Osteocyte (in vitro differentiated cells): ENCODE results near the gene DAPK3. TPM values are rescaled to one million over a fixed set of nuclear protein-coding genes. Genes with fewer than 3 reads are reported as not detected.

Source experiments
- DNase-seq: peaks from one replicate; pipeline ENCODE4 v3.0.0; 2021; ENCODE audit warnings: mixed read lengths; ENCODE audit not compliant: unreplicated experiment; ENCODE audit errors: extremely low spot score
- H3K27ac Mint-ChIP-seq: one replicate; pipeline ENCODE4 v1.8.0; 2021; ENCODE audit warnings: mild to moderate bottlenecking, mixed read lengths; ENCODE audit not compliant: unreplicated experiment
- H3K27me3 Mint-ChIP-seq: one replicate; pipeline ENCODE4 v1.8.0; 2021; ENCODE audit warnings: mixed read lengths; ENCODE audit not compliant: unreplicated experiment
- H3K36me3 Mint-ChIP-seq: one replicate; pipeline ENCODE4 v1.8.0; 2021; ENCODE audit warnings: mixed read lengths; ENCODE audit not compliant: unreplicated experiment
- H3K4me1 Mint-ChIP-seq: one replicate; pipeline ENCODE4 v1.8.0; 2021; ENCODE audit warnings: mixed read lengths; ENCODE audit not compliant: unreplicated experiment
- H3K4me3 Mint-ChIP-seq: one replicate; pipeline ENCODE4 v1.8.0; 2021; ENCODE audit warnings: mild to moderate bottlenecking, moderate library complexity, mixed read lengths; ENCODE audit not compliant: unreplicated experiment
- H3K9me3 Mint-ChIP-seq: one replicate; pipeline ENCODE4 v1.8.0; 2021; ENCODE audit warnings: mixed read lengths; ENCODE audit not compliant: unreplicated experiment
- total RNA-seq: library from RNA; stranded (reverse); gene quantifications from 2 replicates; pipeline ENCODE4 v1.2.1, GENCODE V29; 2021
- TF ChIP-seq, protein P1 (sequence below): fragments of 200-600 bp; sonication (generic); IDR thresholded peaks from 2 replicates; pipeline ENCODE4 v1.5.0; 2021; ENCODE audit warnings: antibody characterized with exemption, mild to moderate bottlenecking, moderate library complexity

Gene DAPK3
- total RNA-seq, 1 donor from 2014 or later: 92.9 TPM

DNA sequence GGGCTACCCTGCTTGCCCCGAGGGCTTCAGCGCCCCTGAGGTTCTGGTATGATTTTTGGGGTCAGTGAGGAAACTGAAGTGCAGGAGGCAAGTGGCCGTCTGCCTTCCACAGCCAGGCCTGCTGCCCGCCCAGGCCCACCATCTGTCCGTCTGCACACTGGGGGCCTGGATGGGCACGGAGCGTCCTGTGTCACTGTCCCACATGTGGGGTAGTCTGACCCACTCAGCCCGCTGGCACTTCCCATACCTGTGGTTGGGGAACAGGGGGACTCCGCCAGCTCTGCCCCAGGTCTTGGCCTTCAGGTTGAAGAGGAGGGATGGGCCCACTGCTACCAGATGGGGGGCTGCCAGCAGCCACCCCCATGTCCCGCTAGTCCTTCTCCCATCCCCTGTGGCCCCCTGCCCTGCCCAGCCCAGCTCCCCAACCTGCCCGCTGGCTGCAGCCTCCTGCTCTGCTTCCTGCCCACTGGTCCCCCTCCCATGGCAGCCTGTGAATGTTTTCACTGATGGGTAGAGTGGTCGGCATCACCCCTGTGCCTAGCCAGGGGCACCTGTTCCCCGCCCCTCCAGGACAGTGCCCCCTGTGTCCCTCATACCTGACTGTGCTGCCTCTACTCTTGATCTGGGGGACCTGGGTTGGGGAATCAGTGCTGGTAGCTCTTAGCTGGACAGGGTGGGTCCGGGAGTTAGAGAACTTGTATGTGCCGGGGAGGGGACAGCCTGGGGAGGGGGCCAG is 46.2 kb upstream of the DAPK3 start:
- DNase-seq: no peak
- H3K4me3 Mint-ChIP-seq: no peak overlapping the region
- no peak overlapping the region for H3K27ac Mint-ChIP-seq
- no peaks in the 10 kb centered on the region for H3K9me3 Mint-ChIP-seq
- H3K27me3 Mint-ChIP-seq: no peaks in the 10 kb centered on the region
- peaks cover 7% of the 10 kb centered on the region for H3K36me3 Mint-ChIP-seq
- TF ChIP-seq, protein P1, sequence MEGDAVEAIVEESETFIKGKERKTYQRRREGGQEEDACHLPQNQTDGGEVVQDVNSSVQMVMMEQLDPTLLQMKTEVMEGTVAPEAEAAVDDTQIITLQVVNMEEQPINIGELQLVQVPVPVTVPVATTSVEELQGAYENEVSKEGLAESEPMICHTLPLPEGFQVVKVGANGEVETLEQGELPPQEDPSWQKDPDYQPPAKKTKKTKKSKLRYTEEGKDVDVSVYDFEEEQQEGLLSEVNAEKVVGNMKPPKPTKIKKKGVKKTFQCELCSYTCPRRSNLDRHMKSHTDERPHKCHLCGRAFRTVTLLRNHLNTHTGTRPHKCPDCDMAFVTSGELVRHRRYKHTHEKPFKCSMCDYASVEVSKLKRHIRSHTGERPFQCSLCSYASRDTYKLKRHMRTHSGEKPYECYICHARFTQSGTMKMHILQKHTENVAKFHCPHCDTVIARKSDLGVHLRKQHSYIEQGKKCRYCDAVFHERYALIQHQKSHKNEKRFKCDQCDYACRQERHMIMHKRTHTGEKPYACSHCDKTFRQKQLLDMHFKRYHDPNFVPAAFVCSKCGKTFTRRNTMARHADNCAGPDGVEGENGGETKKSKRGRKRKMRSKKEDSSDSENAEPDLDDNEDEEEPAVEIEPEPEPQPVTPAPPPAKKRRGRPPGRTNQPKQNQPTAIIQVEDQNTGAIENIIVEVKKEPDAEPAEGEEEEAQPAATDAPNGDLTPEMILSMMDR: no peak
- no peaks in the 10 kb centered on the region for H3K4me1 Mint-ChIP-seq

DNA sequence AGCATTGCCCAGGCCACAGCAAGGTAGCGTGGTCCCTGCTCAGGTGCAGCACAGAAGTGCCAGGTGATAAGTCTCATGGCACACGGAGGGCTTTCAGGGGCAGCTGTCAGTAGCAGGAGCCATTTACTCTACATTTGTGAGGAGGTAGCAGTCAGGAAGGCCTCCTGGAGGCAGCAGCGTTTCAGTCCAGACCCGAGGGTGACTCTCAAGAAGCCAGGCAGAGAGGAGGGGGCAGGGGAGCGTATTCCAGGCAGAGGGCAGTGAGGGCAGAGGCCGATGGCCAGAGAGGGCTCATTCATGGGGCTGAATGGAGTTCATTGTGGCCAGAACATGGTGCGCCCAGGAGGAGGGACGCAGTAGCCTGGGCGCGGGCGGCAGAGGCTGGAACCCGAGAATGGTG is 45.6 kb upstream of the DAPK3 start:
- Mint-ChIP-seq H3K36me3 (peaks cover 5% of the 10 kb centered on the region), H3K27me3 (no peaks in the 10 kb centered on the region), H3K27ac (no peak overlapping the region), H3K4me1 (no peaks in the 10 kb centered on the region), H3K9me3 (no peaks in the 10 kb centered on the region), H3K4me3 (no peak overlapping the region)
- DNase-seq: no peak
- TF ChIP-seq, protein P1: no peak

DNA sequence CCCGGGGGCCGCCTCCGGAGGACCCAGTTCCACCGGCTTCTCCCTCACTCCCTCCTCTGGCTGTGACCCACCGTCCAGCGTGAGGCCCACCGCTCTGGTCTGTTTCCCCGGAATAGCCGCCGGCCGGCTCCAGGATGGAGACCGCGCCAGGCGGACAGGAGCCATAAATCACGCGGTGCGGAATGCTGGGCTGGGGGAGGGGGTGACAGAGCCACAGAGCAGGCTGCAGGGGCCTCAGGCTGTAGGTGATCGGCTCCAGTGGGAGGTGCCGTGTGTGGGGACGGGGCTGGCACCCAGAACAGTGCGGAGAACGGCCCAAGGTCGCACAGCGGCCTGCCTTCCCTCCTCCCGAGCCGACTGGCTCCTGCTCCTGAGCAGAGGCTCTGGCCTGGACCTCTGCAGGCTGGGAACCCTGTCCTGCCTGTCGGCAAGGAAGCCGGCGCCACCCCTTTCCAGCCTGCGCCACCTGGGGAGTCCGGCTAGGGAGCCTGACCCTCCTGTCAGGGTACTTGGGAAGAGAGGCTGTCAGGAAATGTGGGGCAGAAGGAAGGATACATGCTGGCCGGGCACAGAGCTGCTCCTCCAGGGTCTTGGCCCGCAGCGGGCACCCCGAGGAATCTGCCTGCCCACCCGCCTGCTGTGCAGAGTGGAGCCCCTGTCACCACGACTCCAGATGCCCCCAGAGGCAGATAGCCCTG is 45.0 kb upstream of the DAPK3 start:
- Mint-ChIP-seq H3K27me3 (no peaks in the 10 kb centered on the region), H3K27ac (no peak overlapping the region), H3K9me3 (no peaks in the 10 kb centered on the region), H3K36me3 (peaks cover 5% of the 10 kb centered on the region), H3K4me1 (peaks cover 4% of the 10 kb centered on the region), H3K4me3 (no peak overlapping the region)
- DNase-seq: no peak
- TF ChIP-seq, protein P1: no peak

DNA sequence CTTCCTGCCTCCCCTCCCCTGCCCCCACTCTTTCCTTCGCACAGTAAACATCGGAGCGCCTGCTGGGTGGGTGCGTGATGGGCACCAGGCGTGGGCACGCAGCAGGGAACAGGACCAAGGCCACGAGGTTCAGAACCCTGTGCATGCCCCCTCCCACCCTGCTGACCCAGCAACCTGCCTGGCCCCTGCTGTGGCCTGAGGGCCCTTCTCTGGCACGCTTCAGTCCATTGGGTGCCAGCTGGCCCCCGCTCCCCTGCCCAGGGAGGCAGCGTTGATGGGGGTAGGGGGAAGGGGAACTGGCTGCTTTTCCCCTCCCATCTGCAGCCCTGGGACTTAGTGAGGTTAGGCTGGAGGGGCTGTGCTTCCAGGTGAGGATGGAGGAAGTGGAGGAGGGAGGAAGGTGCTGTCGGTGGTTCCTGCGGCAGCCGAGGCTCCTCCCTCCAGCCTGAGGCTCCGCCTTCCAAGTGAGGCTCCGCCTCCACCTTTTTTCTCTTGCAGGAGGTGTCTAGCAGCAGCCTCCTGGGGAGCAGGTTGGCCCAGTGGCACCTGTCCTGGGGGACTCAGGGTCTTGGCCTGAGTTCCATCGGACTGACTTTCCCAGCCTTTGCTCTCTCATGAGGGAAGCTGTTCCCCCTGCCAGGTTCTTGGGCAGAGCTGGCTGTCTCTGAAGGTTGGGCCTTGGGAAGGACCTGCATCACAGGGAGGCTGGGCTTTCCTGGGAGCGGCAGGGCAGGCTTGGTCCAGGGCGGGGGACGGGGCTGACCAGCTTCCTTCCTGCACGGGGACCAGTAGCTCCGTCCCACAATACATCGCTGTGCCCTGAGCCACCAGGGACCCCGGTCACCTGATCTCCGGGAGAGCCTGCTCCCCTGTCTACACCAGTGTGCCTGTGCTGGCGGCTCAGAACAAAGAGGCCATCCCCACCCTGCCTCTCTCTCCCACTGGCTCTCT is 43.9 kb upstream of the DAPK3 start:
- H3K4me3 Mint-ChIP-seq: no peak overlapping the region
- no peak overlapping the region for H3K27ac Mint-ChIP-seq
- H3K4me1 Mint-ChIP-seq: peaks cover 10% of the 10 kb centered on the region
- TF ChIP-seq, protein P1: no peak
- no peaks in the 10 kb centered on the region for H3K9me3 Mint-ChIP-seq
- DNase-seq: no peak
- H3K27me3 Mint-ChIP-seq: no peaks in the 10 kb centered on the region
- peaks cover 5% of the 10 kb centered on the region for H3K36me3 Mint-ChIP-seq
